K562 (cell line): ENCODE measurements around the gene PCCA. TPM values are rescaled to one million over a fixed set of nuclear protein-coding genes. Genes with fewer than 3 reads are reported as not detected.

Source experiments
- ATF7 ChIP-seq: fragments of 450-650 bp; IDR thresholded peaks from 2 replicates; pipeline ENCODE4 v1.7.1; 2014; ENCODE audit warnings: mild to moderate bottlenecking, moderate library complexity
- E4F1 ChIP-seq: fragments of 250-450 bp; sonication (Bioruptor Pico); IDR thresholded peaks from 2 replicates; pipeline ENCODE4 v1.5.0; 2021; ENCODE audit warnings: mild to moderate bottlenecking, borderline replicate concordance
- HDGF ChIP-seq: fragments of 450-650 bp; IDR thresholded peaks from 2 replicates; pipeline ENCODE4 v1.6.1; 2016
- PATZ1 ChIP-seq: fragments of 250-450 bp; sonication (Bioruptor Pico); IDR thresholded peaks from 2 replicates; pipeline ENCODE4 v1.5.0; 2020; ENCODE audit warnings: mild to moderate bottlenecking, borderline replicate concordance
- THAP12 ChIP-seq: fragments of 250-450 bp; sonication (Bioruptor Pico); IDR thresholded peaks from 2 replicates; pipeline ENCODE4 v1.9.0; 2021; ENCODE audit warnings: mild to moderate bottlenecking, inconsistent platforms
- polyA plus RNA-seq, 8 experiments: library from polyadenylated mRNA; depleted of rRNA in 4 of 8; stranded (reverse) in 5 of 8; unstranded in 3 of 8; fragments of >200 nt; fragmentation: Nextera tagmentation in 2 of 8; fragmentation: Illumina TruSeq in 1 of 8; extraction: Ambion mirVana in 2 of 8; extraction: Trizol in 1 of 8; gene quantifications; 2 replicates each; pipeline versions ENCODE4 v1.2.1 to v1.2.3, GENCODE V29; 2011 to 2014; ENCODE audit warnings: inconsistent platforms in 1 of 8, missing spikeins in 1 of 8
- total RNA-seq, 7 experiments: library from RNA; depleted of rRNA in 6 of 7; stranded (reverse); fragments of >200 nt in 6 of 7; fragmentation: Illumina TruSeq in 2 of 7; extraction: Trizol in 2 of 7; gene quantifications; 2 replicates each; pipeline versions ENCODE4 v1.2.1 to v1.2.3, GENCODE V29; 2011 to 2021; ENCODE audit warnings: low replicate concordance in 1 of 7

The PCCA gene
- total and polyA plus RNA-seq, 9 of the 15 experiments (the other 6 are each of a cell fraction or from before 2014, with no cell fraction given) = 5.2 to 14.1 (median 9.7) TPM

GRCh38 chr13:100527644-100528043, 438.8 kb downstream of the PCCA start (continued):
- TF ChIP-seq PATZ1 = no peak
- no peak for TF ChIP-seq THAP12 (CRISPR knock-in tag)
- no peak for TF ChIP-seq E4F1
- TF ChIP-seq HDGF = no peak
- TF ChIP-seq ATF7 = no peak
- TF ChIP-seq, all 486 proteins: peak for 0
